PC-9 (cell line): ENCODE data around the gene AQP12A.

Experiments
- EZH2 ChIP-seq: fragments of 200-600 bp; sonication (generic); IDR thresholded peaks from 2 replicates; pipeline ENCODE4 v1.8.0; 2017; ENCODE audit warnings: antibody characterized with exemption, low read depth
- TF ChIP-seq, protein P1 (sequence below): fragments of 200-600 bp; sonication (generic); conservative IDR thresholded peaks from 2 replicates; pipeline ENCODE4 v1.6.1; 2017; ENCODE audit warnings: mixed run types, antibody characterized with exemption, mild to moderate bottlenecking, moderate library complexity

DNA sequence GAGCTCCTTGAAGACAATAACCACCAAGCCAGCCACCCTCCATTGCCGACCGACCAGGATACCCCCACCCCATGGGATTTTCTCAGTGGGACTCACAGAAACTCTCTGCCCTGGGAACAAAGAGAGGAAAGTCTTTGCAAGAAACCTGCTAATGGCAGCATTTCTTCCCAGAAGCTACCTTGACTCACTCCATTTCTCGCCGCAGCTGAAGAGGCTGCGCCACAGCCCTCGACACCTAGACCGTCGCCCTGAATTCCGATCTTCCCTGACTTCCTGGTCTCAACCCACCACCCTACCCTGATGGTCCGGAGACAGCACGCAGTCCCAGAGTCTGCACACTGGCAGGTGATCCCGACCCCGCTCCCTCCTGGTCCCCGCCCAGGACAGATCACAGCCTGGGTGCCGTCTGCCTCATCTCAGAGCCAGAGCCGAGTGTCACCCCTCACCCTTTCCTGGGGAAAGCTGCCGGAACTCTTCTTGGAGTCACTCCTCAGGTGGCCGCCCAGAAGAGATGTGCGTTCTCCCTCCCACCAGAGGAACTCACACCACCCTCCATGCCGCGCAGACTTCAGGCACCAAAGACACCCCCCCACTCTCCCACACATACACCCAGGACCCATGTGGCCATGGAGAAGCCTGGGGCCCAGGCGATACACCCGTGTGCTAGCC, 24.6 kb downstream of the AQP12A start:
- TF ChIP-seq, protein P1, sequence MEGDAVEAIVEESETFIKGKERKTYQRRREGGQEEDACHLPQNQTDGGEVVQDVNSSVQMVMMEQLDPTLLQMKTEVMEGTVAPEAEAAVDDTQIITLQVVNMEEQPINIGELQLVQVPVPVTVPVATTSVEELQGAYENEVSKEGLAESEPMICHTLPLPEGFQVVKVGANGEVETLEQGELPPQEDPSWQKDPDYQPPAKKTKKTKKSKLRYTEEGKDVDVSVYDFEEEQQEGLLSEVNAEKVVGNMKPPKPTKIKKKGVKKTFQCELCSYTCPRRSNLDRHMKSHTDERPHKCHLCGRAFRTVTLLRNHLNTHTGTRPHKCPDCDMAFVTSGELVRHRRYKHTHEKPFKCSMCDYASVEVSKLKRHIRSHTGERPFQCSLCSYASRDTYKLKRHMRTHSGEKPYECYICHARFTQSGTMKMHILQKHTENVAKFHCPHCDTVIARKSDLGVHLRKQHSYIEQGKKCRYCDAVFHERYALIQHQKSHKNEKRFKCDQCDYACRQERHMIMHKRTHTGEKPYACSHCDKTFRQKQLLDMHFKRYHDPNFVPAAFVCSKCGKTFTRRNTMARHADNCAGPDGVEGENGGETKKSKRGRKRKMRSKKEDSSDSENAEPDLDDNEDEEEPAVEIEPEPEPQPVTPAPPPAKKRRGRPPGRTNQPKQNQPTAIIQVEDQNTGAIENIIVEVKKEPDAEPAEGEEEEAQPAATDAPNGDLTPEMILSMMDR: no peak
- no peak for TF ChIP-seq EZH2
